ENCODE results near the gene SLC43A1. TPM values are rescaled to one million over a fixed set of nuclear protein-coding genes. Genes with fewer than 3 reads are reported as not detected.

Gene SLC43A1
- polyA plus RNA-seq, 1 of the 3 experiments (the other 2 are of a cell fraction), result 4.4 TPM

GRCh38 chr11:57506522-57506921, 9.0 kb downstream of the SLC43A1 start:
- Histone ChIP-seq H3K4me3 (ENCODE audit: low read depth in 2 of 2, low read length in 1 of 2) (no peak overlapping the region), H3K79me2 (ENCODE audit: insufficient read depth) (no peaks in the 10 kb centered on the region), H3K4me2 (no peak overlapping the region), H3K36me3 (replicated peaks in 1 of 2; ENCODE audit: control insufficient read depth in 1 of 2, insufficient read depth in 2 of 2, low read length in 1 of 2) (no peaks in the 10 kb centered on the region), H3K9me3 (no peaks in the 10 kb centered on the region), H3K27ac (ENCODE audit: low read depth in 2 of 2, low read length in 1 of 2) (no peak overlapping the region), H3K27me3 (ENCODE audit: insufficient read depth) (no peaks in the 10 kb centered on the region), H3F3A (replicated peaks; ENCODE audit: insufficient read depth) (no peaks in the 10 kb centered on the region), H4K20me1 (ENCODE audit: insufficient read depth) (no peaks in the 10 kb centered on the region), H3K9me2 (no peaks in the 10 kb centered on the region), H3K4me1 (ENCODE audit: control insufficient read depth in 1 of 2, insufficient read depth in 2 of 2, low read depth in 1 of 2, low read length in 1 of 2) (no peaks in the 10 kb centered on the region), H2AFZ (ENCODE audit: low read depth) (no peak overlapping the region), H3K9ac (no peak overlapping the region)
- no peak for DNase-seq
- CTCF ChIA-PET, result interaction anchor here (0.6 to 8.5 kb wide), 7 partner anchors 14 to 156 kb away, joined by 3 to 73 read pairs (median 3); no protein-coding TSS in a partner anchor
- no peak for TF ChIP-seq FOSL2 (IDR thresholded peaks at IDR 0.05; ENCODE audit: borderline replicate concordance, low read depth)
- TF ChIP-seq EZH2phosphoT487 (IDR thresholded peaks at IDR 0.05; ENCODE audit: borderline replicate concordance, low read depth), result no peak
- TF ChIP-seq MAX (IDR thresholded peaks at IDR 0.05; ENCODE audit: low read depth), result no peak
- TF ChIP-seq FOXM1 (IDR thresholded peaks at IDR 0.05; ENCODE audit: low read depth), result no peak
- TF ChIP-seq, protein P1, sequence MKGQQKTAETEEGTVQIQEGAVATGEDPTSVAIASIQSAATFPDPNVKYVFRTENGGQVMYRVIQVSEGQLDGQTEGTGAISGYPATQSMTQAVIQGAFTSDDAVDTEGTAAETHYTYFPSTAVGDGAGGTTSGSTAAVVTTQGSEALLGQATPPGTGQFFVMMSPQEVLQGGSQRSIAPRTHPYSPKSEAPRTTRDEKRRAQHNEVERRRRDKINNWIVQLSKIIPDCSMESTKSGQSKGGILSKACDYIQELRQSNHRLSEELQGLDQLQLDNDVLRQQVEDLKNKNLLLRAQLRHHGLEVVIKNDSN (IDR thresholded peaks at IDR 0.05; ENCODE audit: borderline replicate concordance, low read depth), result no peak
- TF ChIP-seq GABPA (IDR thresholded peaks at IDR 0.05; ENCODE audit: low read depth), result no peak
- no peak for TF ChIP-seq MXI1 (IDR thresholded peaks at IDR 0.05; ENCODE audit: low read depth, low read length)
- TF ChIP-seq NFIC (IDR thresholded peaks at IDR 0.05; ENCODE audit: borderline replicate concordance), result no peak
- TF ChIP-seq, protein P2, sequence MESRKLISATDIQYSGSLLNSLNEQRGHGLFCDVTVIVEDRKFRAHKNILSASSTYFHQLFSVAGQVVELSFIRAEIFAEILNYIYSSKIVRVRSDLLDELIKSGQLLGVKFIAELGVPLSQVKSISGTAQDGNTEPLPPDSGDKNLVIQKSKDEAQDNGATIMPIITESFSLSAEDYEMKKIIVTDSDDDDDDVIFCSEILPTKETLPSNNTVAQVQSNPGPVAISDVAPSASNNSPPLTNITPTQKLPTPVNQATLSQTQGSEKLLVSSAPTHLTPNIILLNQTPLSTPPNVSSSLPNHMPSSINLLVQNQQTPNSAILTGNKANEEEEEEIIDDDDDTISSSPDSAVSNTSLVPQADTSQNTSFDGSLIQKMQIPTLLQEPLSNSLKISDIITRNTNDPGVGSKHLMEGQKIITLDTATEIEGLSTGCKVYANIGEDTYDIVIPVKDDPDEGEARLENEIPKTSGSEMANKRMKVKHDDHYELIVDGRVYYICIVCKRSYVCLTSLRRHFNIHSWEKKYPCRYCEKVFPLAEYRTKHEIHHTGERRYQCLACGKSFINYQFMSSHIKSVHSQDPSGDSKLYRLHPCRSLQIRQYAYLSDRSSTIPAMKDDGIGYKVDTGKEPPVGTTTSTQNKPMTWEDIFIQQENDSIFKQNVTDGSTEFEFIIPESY (IDR thresholded peaks at IDR 0.05; ENCODE audit: borderline replicate concordance, low read depth), result no peak
- no peak for TF ChIP-seq USF2 (IDR thresholded peaks at IDR 0.05; ENCODE audit: borderline replicate concordance, low read depth, low read length)
- no peak for TF ChIP-seq RXRA (IDR thresholded peaks at IDR 0.05; ENCODE audit: borderline replicate concordance, low read depth)
- TF ChIP-seq SIN3A (IDR thresholded peaks at IDR 0.05; ENCODE audit: borderline replicate concordance, low read depth, low read length), result no peak
- TF ChIP-seq, protein P3, sequence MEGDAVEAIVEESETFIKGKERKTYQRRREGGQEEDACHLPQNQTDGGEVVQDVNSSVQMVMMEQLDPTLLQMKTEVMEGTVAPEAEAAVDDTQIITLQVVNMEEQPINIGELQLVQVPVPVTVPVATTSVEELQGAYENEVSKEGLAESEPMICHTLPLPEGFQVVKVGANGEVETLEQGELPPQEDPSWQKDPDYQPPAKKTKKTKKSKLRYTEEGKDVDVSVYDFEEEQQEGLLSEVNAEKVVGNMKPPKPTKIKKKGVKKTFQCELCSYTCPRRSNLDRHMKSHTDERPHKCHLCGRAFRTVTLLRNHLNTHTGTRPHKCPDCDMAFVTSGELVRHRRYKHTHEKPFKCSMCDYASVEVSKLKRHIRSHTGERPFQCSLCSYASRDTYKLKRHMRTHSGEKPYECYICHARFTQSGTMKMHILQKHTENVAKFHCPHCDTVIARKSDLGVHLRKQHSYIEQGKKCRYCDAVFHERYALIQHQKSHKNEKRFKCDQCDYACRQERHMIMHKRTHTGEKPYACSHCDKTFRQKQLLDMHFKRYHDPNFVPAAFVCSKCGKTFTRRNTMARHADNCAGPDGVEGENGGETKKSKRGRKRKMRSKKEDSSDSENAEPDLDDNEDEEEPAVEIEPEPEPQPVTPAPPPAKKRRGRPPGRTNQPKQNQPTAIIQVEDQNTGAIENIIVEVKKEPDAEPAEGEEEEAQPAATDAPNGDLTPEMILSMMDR (IDR thresholded peaks at IDR 0.05), result no peak
- POLR2A ChIA-PET, result no interaction called here
- WGBS (ENCODE audit: low lambda C conversion rate), result no CpG with 5 or more reads among the region's 1 CpG

Measured in SK-N-SH (cell line).